Measurements from ENCODE around the gene NFATC2. TPM values are rescaled to one million over a fixed set of nuclear protein-coding genes. Genes with fewer than 3 reads are reported as not detected.

The NFATC2 gene
- total and polyA plus RNA-seq, 7 donors, result 1.4 to 16.9 (median 5.0) TPM

DNA sequence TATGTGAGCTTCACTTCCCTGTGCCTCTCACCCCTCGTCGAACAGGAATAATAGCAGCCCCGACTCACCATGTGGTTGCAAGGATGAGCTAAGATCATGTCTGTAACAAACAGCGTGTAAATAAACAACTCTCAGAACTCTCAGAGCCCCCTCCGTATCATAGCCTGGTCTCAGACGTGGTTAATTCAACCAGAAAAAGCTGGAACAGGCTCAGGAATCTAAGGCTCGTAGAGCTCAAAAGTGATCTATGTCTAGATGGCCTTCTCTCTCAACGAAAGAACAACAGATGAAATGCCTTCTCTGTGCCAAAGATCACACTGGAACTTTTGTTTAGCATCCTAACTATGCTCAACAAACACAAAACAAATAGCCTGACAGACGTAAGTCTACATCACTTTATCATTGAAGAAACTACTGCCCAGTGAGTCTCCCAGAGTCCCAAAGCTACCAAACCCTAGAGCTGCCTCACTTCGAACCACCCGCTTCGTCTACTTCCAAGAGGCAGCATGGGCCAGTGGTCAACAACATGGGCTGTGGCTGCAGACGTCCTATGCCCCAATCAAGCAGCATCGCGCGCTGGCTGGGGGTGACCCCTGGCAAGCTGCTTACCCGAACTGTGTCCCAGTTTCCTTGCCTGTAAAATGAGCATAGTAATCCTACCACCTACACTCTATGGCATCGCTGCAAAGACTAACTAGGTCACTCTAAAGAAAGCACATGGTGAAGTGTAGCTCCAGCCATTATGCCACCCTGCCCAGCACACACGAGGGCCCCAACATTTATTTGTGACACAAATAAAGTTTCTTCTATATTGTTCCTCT lies 35.1 kb downstream of the NFATC2 start:
- Histone ChIP-seq H3K27me3 (no peaks in the 10 kb centered on the region), H3K36me3 (no peaks in the 10 kb centered on the region), H3K4me1 (peaks cover 0 to 8% (median 3%) of the 10 kb centered on the region in 4 donors), H3K9me3 (no peaks in the 10 kb centered on the region), H3K27ac (no peak overlapping the region), H3K4me3 (no peak overlapping the region)
- intact Hi-C loops (cut with DNase I), result no loop called here
- no peak for TF ChIP-seq POLR2AphosphoS5 (IDR thresholded peaks at IDR 0.05)
- no peak for TF ChIP-seq EP300 (IDR thresholded peaks at IDR 0.05)
- TF ChIP-seq, protein P1, sequence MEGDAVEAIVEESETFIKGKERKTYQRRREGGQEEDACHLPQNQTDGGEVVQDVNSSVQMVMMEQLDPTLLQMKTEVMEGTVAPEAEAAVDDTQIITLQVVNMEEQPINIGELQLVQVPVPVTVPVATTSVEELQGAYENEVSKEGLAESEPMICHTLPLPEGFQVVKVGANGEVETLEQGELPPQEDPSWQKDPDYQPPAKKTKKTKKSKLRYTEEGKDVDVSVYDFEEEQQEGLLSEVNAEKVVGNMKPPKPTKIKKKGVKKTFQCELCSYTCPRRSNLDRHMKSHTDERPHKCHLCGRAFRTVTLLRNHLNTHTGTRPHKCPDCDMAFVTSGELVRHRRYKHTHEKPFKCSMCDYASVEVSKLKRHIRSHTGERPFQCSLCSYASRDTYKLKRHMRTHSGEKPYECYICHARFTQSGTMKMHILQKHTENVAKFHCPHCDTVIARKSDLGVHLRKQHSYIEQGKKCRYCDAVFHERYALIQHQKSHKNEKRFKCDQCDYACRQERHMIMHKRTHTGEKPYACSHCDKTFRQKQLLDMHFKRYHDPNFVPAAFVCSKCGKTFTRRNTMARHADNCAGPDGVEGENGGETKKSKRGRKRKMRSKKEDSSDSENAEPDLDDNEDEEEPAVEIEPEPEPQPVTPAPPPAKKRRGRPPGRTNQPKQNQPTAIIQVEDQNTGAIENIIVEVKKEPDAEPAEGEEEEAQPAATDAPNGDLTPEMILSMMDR (IDR thresholded peaks at IDR 0.05), result no peak
- no peak for TF ChIP-seq POLR2A (IDR thresholded peaks at IDR 0.05)
- 82 to 88% methylated on average over 19 of the region's 19 CpGs for WGBS, 2 donors
- DNase-seq, result no peak

DNA sequence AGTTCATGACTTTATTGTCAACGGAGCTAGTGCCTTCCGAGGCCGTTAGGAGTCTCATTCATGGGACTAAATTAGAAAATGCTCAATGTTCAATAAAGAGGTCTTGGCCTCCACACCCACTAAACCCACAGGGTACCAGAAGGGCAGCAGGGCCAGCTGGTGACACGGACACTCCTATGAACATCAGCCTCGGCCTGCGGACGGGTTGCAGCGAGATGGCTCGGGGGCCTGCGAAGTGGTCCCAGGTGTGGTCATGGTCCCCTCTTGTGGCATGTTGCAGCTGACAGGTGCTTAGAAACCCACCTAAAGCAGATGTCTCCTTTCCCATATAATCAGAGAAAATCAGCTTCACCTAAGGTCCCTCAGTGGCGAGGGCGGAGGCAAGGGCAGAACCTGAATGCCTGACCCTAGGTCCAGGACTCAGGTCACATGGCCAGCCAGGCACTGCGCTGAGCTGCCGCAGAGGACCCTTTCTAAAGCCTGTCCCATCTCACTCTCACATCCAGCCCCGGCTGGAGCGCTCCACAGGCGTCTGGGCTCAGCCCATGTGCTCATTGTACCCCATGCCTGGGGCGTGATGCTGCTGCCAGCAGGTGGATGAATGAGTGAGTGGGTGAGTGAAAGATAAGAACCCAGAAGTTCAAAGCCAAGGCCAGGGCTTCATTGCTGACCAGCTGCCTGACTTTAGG lies 35.8 kb downstream of the NFATC2 start:
- no peaks in the 10 kb centered on the region for H3K9me3 ChIP-seq
- no peaks in the 10 kb centered on the region for H3K27me3 ChIP-seq
- WGBS, 2 donors, result 95% methylated on average over 18 of the region's 18 CpGs
- intact Hi-C loops (cut with DNase I), result no loop called here
- peaks cover 0 to 8% (median 3%) of the 10 kb centered on the region in 4 donors for H3K4me1 ChIP-seq
- DNase-seq, result no peak
- TF ChIP-seq EP300 (IDR thresholded peaks at IDR 0.05) (no peak), POLR2A (IDR thresholded peaks at IDR 0.05) (no peak), POLR2AphosphoS5 (IDR thresholded peaks at IDR 0.05) (no peak)
- TF ChIP-seq, protein P1 (IDR thresholded peaks at IDR 0.05), result no peak
- no peaks in the 10 kb centered on the region for H3K36me3 ChIP-seq
- no peak overlapping the region for H3K27ac ChIP-seq
- no peak overlapping the region for H3K4me3 ChIP-seq

- intact Hi-C loops (cut with DNase I), result no loop called here
Measured at GRCh38 chr20:51505566-51505965, 37.0 kb downstream of the NFATC2 start.

GRCh38 chr20:51503376-51503775 lies 39.1 kb downstream of the NFATC2 start:
- H3K27me3 ChIP-seq, result no peaks in the 10 kb centered on the region
- intact Hi-C loops (cut with DNase I), result no loop called here
- H3K4me1 ChIP-seq, result peaks cover 0 to 8% (median 3%) of the 10 kb centered on the region in 4 donors
- no peaks in the 10 kb centered on the region for H3K9me3 ChIP-seq
- H3K4me3 ChIP-seq, result no peak overlapping the region
- DNase-seq, result no peak
- 84 to 95% methylated on average over 4 of the region's 4 CpGs for WGBS, 2 donors
- H3K27ac ChIP-seq, result no peak overlapping the region
- H3K36me3 ChIP-seq, result no peaks in the 10 kb centered on the region
- TF ChIP-seq POLR2A (IDR thresholded peaks at IDR 0.05) (no peak), POLR2AphosphoS5 (IDR thresholded peaks at IDR 0.05) (no peak), EP300 (IDR thresholded peaks at IDR 0.05) (no peak)
- TF ChIP-seq, protein P1 (IDR thresholded peaks at IDR 0.05), result no peak

More at GRCh38 chr20:51505566-51505965, 37.0 kb downstream of the NFATC2 start:
- WGBS, 2 donors, result 91 to 93% methylated on average over 12 of the region's 12 CpGs
- H3K27ac ChIP-seq, result no peak overlapping the region
- no peak overlapping the region for H3K4me3 ChIP-seq
- no peaks in the 10 kb centered on the region for H3K36me3 ChIP-seq
- H3K27me3 ChIP-seq, result no peaks in the 10 kb centered on the region
- TF ChIP-seq, protein P1 (IDR thresholded peaks at IDR 0.05), result no peak
- no peak for TF ChIP-seq POLR2A (IDR thresholded peaks at IDR 0.05)
- no peak for TF ChIP-seq POLR2AphosphoS5 (IDR thresholded peaks at IDR 0.05)
- no peak for TF ChIP-seq EP300 (IDR thresholded peaks at IDR 0.05)
- H3K9me3 ChIP-seq, result no peaks in the 10 kb centered on the region
- peaks cover 0 to 8% (median 3%) of the 10 kb centered on the region in 4 donors for H3K4me1 ChIP-seq
- no peak for DNase-seq
